Measurements from ENCODE around the gene P2RX6. TPM values are rescaled to one million over a fixed set of nuclear protein-coding genes. Genes with fewer than 3 reads are reported as not detected.

The P2RX6 gene
- total and polyA plus RNA-seq, 2 experiments from 2014 or later, result not detected

- Histone ChIP-seq H2AFZ (no peak overlapping the region), H3K4me1 (ENCODE audit: insufficient read depth) (no peaks in the 10 kb centered on the region), H3K79me2 (replicated peaks; ENCODE audit: insufficient read depth) (no peaks in the 10 kb centered on the region), H4K20me1 (replicated peaks; ENCODE audit: insufficient read depth) (no peaks in the 10 kb centered on the region), H3K27ac (ENCODE audit: low read depth) (no peak overlapping the region), H3K27me3 (ENCODE audit: insufficient read depth) (no peaks in the 10 kb centered on the region), H3K36me3 (ENCODE audit: insufficient read depth) (no peaks in the 10 kb centered on the region), H3K4me3 (no peak overlapping the region), H3K9me2 (ENCODE audit: insufficient read depth) (no peaks in the 10 kb centered on the region), H3F3A (replicated peaks; ENCODE audit: low read depth) (no peaks in the 10 kb centered on the region), H3K4me2 (no peak overlapping the region)
- H3K27ac Mint-ChIP-seq, result no peak overlapping the region
- DNase-seq (ENCODE audit: low spot score) (no peak), ATAC-seq (no peak)
- peaks cover 2% of the 10 kb centered on the region; the same call in 1 of the 3 replicates for H3K9me3 Mint-ChIP-seq
- H3K36me3 Mint-ChIP-seq (ENCODE audit: low read depth), result no peaks in the 10 kb centered on the region; the same call in 2 of the 3 replicates
- peaks cover 4% of the 10 kb centered on the region; the same call in 2 of the 3 replicates for H3K4me1 Mint-ChIP-seq
- peaks cover 6% of the 10 kb centered on the region for H3K27me3 Mint-ChIP-seq (ENCODE audit: insufficient read depth, low read depth, poor library complexity)
- no peak for TF ChIP-seq ZNF114 (CRISPR knock-in tag; IDR thresholded peaks at IDR 0.05)
- TF ChIP-seq ETS1 (IDR thresholded peaks at IDR 0.05), result no peak
- TF ChIP-seq CREB1 (CRISPR knock-in tag; IDR thresholded peaks at IDR 0.05; ENCODE audit: low read depth), result no peak
- TF ChIP-seq JUNB (IDR thresholded peaks at IDR 0.05; ENCODE audit: unreplicated experiment), result no peak
- no peak for TF ChIP-seq ZNF462 (CRISPR knock-in tag; IDR thresholded peaks at IDR 0.05)
- no peak for TF ChIP-seq CTCF (conservative IDR thresholded peaks at IDR 0.05; ENCODE audit: low read depth in 2 of 2)
- TF ChIP-seq EZH2 (IDR thresholded peaks at IDR 0.05; ENCODE audit: low read depth, unreplicated experiment), result no peak
- no peak for TF ChIP-seq POLR2AphosphoS5 (IDR thresholded peaks at IDR 0.05; ENCODE audit: low read depth)
- no peak for TF ChIP-seq ZNF331 (CRISPR knock-in tag; IDR thresholded peaks at IDR 0.05; ENCODE audit: low read depth)
- no peak for TF ChIP-seq REST (IDR thresholded peaks at IDR 0.05; ENCODE audit: unreplicated experiment)
- TF ChIP-seq EZH2phosphoT487 (IDR thresholded peaks at IDR 0.05; ENCODE audit: unreplicated experiment), result no peak
- no peak for TF ChIP-seq STAT1 (IDR thresholded peaks at IDR 0.05; ENCODE audit: unreplicated experiment)
- no peak for TF ChIP-seq NANOG (IDR thresholded peaks at IDR 0.05; ENCODE audit: borderline replicate concordance)
- no peak overlapping the region for H3K4me3 Mint-ChIP-seq
These were observed 59.2 kb downstream of the P2RX6 start for GRCh38 chr22:21074102-21074715.
